GM12892 (cell line): ENCODE data around the gene PRR16.

Experiments used
- POLR2AphosphoS5 ChIP-seq: IDR thresholded peaks from 2 replicates; pipeline ENCODE4 v1.6.1; 2011; ENCODE audit warnings: low read depth, low read length, control low read depth
- TAF1 ChIP-seq: IDR thresholded peaks from 2 replicates; pipeline ENCODE4 v1.6.1; 2011; ENCODE audit warnings: low read depth, mild to moderate bottlenecking, control low read depth, low read length, borderline replicate concordance

GRCh38 chr5:120504057-120504456 is 40.0 kb downstream of the PRR16 start:
- TF ChIP-seq POLR2AphosphoS5 (no peak), TAF1 (no peak)
